OCI-LY3 (cell line): ENCODE results near the gene MYL5.

ENCODE experiments used
- EZH2phosphoT487 ChIP-seq: fragments of 200-600 bp; shearing (Covaris generic); IDR thresholded peaks from 2 replicates; pipeline ENCODE4 v1.6.1; 2018; ENCODE audit warnings: antibody characterized with exemption, mixed run types, low read depth
- TF ChIP-seq, protein P1 (sequence below): fragments of 200-600, 300-600 bp; sonication (generic); IDR thresholded peaks from 2 replicates; pipeline ENCODE4 v1.5.1; 2014; ENCODE audit warnings: antibody characterized with exemption, low read length, low read depth

DNA sequence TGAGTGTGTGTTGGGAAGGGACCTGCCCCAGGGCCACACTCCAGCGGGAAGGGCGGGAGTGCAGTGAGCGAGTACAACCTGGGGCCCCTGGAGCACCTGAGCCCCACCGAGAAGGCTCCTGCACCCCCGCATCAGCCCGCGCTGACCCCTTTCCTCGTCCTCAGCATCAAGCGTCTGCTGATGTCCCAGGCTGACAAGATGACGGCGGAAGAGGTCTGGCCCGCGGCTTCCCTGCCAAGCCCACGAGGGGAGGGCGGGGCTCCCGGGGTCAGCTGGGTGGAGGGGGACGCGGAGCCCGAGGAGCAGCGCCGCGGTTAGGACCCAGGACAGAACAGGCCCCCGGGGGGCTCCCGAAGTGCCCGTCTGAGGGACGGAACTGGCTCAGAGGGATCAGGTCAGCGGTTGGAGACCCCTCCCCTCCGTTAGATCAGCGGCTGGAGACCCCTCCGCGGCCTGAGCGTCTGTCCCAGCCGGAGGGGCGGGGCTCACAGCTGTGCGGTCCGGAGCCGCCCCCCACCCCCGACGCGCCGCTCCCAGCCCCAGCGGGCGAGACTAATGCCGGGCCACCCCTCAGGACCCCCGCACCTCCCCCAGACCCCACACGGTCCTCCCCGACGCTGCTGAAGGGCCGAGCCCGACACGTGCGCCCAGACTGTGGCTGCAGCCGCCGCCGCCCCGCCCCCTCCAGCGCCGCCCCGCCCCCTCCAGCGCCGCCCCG is 6.7 kb downstream of the MYL5 start:
- TF ChIP-seq, protein P1, sequence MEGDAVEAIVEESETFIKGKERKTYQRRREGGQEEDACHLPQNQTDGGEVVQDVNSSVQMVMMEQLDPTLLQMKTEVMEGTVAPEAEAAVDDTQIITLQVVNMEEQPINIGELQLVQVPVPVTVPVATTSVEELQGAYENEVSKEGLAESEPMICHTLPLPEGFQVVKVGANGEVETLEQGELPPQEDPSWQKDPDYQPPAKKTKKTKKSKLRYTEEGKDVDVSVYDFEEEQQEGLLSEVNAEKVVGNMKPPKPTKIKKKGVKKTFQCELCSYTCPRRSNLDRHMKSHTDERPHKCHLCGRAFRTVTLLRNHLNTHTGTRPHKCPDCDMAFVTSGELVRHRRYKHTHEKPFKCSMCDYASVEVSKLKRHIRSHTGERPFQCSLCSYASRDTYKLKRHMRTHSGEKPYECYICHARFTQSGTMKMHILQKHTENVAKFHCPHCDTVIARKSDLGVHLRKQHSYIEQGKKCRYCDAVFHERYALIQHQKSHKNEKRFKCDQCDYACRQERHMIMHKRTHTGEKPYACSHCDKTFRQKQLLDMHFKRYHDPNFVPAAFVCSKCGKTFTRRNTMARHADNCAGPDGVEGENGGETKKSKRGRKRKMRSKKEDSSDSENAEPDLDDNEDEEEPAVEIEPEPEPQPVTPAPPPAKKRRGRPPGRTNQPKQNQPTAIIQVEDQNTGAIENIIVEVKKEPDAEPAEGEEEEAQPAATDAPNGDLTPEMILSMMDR: no peak
- no peak for TF ChIP-seq EZH2phosphoT487
